CD4-positive, alpha-beta T cell treated with Interleukin-6 for 4 hours (primary cell): ENCODE data around the gene RTKN2.
"Not testable (repeated sequence)": the region's sequence is repeated elsewhere in the genome, so short reads cannot be mapped to it uniquely, and the experiment has no call there.

ENCODE experiments used
- DNase-seq: peaks from one replicate; pipeline ENCODE4 v3.0.0-alpha.2; 2020; ENCODE audit warnings: mixed read lengths

The RTKN2 gene

DNA sequence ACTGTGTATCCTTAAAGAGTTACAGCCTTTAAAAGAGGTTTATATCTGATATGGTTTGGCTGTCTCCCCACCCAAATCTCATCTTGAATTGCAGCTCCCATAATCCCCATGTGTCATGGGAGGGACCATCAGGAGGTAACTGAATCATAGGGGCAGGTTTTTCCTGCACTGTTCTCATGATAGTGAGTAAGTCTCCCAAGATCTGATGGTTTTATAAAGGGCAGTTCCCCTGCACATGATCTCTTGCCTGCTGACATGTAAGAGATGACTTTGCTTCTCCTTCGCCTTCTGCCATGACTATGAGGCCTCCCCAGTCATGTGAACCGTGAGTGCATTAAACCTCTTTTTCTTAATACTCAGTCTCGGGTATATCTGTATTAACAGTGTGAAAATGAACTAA lies 9.7 kb downstream of the RTKN2 start:
- DNase-seq: no peak

DNA sequence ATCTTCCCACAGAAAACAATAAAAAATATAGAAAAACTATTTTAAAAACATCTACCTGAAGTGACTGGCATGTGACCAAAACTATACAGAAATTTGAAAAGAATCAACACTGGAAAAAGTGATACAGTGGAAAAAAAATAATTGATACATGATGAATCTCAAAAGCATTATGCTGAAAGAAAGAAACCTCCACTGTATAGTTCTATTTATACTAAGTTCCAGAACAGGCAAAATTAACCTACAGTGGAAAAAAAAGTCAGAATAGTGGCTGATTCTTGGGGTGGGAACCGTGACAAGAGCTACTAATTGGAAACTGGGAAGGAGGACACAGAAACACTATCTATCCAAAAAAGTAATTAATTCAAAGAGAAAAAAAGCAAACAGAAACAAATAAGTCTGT lies 14.9 kb downstream of the RTKN2 start:
- no peak for DNase-seq

DNA sequence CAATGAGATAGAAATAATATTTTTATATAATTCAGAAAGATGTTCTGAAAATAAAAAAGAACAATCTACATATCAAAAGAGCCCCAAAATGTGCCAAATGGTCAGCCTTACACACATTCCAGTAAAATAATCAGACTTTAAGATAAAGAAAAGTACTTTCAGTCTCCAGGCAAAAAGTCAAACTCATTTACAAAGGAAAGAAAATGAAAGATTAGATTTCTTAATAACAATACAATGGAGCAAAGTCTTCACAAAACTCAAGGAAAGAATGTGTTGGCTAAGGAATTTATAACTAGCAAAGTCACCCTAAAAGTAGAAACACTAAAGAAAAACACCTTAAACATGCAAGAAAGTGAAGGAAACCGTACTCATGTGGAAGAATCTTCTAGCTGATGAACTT lies 16.6 kb downstream of the RTKN2 start:
- no peak for DNase-seq

DNA sequence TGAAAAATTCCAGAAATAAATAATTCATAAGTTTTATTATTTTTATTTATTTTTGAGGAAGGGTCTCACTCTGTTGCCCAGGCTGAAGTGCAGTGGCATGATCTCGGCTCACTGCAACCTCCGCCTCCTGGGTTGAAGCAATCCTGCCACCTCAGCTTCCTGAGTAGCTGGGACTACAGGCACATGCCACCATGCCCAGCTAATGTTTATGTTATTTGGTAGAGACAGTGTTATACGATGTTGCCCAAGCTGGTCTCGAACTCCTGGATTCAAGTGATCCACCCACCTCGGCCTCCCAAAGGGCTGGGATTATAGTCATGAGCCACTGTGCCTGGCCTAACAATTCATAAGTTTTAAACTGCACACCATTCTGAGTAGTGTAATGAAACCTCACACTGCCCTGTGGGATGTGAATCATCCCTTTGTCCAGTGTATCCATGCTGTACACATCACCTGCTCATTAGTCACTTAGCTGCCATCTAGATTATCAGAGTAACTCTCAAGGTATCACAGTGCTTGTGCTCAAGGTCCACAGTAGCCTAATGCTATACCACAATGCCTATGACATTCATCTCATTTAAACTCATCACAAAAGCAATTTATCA lies 17.9 kb downstream of the RTKN2 start:
- DNase-seq: no peak

DNA sequence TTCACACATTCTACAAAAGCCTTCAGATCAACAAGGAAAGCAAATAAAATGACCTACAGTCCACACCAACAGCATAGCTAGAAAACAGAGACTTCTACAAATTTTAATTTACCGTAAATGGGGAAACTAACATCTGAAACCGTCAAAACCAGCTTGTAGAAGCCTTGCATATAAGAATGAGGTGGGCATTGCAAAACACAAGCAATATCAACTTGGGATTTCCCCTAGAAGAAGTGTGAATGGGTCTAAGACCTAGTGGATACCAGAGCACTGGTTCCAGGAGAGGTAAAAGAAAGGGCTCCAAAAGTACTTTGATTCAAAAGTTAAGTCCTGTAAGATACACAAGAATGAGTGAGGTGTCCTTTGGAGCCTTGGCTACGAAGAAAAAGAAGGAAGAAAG lies 18.7 kb downstream of the RTKN2 start:
- no peak for DNase-seq

DNA sequence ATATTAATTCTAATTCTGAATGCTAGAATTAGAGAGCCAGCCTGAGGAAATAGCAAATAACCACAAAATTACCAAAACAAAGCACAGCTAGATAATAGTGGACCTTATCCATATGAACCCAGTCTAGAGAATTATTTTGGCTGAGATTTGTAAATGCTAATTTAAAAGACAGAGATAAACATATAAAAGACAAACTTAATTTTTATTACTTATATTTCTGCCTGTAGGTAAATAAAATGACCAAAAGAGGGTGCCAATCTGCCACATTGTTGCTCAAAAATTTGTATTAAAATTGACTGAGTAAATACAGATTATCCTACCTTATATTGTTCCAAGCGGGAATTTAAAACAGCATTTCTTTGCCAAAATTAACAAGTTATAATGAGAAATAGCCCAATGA lies 20.2 kb downstream of the RTKN2 start:
- DNase-seq: no peak

DNA sequence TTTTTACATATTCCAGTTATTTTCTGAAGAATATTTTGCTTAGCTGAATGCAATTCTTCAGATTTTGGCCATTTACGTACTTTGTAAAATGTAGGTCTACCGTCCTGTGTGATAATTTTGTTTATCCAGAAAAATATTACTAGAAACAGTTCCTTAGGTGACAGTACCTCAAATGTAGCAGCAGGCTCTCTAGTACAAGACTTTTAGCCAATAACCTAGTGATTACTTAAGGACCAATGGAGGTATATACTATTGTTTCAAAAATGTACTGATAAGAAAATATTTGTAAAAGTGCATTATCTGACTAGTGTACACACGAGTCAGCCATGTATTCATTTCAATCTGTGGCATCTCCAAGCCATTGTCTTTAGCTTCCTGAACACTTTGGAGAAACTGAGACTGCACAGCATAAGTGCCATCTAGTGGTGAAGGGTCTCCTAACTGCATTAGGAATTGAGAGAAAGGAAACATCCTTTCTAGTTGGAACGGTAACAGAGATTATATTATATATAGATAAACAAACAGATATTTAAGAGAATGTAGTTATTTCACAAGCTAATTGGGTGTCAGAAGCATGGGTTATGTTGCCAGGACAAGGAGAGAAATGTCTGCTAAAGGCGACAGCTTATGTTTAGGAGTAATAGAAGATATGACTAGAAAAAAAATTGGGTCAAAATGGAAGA lies 23.7 kb downstream of the RTKN2 start:
- peak; percentile 65 for DNase-seq

DNA sequence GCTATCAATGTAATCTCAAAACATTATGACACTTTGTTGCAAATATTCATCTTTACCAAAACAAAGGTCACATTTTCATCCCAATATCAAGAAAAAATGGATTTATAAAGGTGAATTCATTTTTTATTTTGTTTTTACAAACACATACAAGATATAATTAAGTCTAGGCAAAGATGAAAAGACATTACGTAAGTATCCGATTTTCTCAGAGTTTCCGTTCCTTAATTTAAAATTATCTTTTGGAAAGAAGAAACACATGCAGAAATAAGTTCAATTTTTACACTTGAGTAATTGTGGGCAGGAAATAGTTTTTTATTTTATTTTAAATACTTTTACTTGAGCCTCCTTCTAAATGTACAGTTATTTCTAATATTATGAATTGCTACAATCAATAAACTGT lies 24.6 kb downstream of the RTKN2 start:
- no peak for DNase-seq

DNA sequence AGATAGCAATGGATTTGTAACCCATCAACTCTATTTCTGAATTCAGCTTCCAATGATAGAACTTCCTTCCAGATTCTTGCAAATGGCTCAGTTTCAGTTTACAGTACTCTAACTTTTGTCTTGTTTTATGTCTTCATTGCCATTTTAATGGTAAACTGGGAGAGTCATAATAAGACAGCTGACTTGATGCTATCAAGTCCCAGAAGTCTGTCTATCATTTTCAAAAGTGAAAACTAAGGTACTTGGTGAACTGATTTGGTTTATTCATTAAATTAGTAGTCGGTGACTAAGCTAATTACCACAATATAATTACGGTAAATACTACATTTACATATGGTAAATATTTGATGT lies 25.0 kb downstream of the RTKN2 start:
- DNase-seq: no peak

DNA sequence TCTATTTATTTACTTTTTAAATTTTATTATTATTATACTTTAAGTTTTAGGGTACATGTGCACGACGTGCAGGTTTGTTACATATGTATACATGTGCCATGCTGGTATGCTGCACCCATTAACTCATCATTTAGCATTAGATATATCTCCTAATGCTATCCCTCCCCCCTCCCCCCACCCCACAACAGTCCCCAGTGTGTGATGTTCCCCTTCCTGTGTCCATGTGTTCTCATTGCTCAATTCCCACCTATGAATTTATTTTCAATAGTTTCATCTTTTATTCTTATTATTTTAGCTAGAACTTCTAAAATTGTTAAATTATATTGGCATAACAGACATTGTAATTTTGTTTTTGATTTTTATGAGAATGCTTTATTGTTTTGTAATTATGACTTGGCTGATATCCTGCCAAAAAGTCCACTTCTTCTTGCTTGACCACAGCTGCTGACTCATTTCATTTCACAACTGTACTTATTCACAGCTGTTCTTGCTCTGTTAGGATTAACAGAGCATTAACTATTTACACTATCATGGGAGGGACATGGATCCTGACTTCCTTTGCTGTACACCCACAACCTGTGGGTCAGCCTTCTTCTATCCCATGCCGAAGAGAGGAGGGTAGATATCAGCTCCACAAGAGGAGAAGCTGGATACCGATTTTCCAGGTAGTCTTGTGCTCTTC lies 25.5 kb downstream of the RTKN2 start:
- DNase-seq: not testable (repeated sequence)

DNA sequence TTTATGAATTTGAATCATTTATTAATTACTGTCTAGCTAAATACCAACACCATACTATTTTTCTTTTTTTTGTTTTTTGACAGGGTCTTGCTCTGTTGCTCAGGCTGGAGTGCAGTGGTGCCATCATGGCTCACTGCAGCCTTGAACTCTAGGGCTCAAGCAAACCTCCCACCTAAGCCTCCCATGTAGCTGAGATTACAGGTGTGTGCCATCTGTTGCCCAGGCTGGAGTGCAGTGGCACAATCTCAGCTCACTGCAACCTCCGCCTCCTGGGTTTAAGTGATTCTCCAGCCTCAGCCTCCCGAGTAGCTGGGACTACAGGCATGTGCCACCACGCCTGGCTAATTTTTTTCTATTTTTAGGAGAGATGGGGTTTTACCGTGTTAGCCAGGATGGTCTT lies 27.1 kb downstream of the RTKN2 start:
- DNase-seq: not testable (repeated sequence)

DNA sequence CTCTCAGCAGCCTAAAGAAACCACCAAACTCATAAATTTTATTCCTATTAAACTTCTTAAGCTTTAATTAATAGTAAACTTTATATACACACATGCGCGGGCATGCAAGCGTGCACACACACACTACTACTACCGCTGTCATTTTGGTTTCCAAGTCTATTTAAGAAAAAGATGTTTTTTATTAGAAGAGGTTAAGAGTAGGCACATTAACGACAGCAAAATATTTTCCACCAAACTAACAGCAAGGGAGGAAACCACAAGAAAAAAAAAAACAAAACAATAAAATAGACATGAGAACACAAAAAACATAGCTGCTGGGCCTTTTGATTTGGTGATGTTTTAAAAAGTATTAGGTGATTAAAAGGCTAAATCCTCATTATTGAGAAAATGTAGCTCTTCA lies 28.6 kb downstream of the RTKN2 start:
- DNase-seq: peak; percentile 21

DNA sequence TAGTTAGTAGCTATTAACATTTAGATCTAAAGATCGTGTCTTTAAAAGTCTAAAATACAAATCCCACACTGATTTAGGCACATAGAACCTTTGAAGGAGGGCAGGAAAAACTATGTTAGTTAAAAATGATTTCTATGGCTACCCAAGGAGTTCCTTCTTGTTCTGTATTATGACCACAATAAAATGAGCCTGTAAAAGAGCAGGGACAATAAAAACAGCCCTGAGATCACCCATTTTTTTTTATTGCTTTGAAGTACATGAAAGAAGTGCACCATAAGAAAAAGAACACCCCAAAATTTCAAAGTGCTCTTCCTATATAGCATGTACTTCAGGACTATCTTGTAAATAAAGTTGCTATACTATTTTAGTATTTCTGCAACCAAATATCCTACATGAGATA lies 29.8 kb downstream of the RTKN2 start:
- no peak for DNase-seq

DNA sequence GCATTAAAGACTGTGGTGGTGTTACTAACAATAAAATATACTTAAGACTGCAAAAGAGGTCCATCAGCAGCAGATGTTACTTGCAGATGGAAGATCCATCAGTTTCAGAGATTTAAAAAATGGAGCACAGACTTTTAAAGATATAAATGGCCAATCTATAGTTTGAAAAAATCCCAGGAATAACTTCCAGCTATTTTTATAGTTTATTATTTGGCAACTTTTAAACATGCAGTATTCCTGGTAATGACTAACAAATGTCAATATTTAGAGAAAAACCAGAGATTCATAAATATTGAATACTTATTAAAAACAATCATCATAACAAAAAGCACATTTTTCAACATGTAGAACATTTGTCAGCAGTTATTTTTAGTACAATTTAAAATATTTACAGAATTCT lies 30.7 kb downstream of the RTKN2 start:
- DNase-seq: no peak

DNA sequence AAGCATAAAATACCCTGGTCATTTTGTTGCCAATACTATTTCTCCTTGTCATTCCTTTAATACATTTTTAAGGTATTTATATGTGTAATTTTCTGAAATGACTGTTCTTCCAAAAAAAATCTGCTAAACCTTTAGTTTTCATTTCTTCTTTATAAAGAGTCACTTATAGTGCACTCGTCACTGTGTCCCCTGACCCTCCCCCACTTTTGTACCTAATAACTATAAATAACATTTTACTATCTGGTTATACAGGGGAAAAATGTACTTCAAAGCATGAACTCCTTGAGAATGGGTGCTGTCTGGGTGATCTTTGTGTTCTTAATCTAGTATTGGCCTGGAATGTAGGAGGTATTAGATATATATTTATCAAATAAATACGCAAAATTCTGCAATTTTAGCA lies 31.1 kb downstream of the RTKN2 start:
- no peak for DNase-seq

DNA sequence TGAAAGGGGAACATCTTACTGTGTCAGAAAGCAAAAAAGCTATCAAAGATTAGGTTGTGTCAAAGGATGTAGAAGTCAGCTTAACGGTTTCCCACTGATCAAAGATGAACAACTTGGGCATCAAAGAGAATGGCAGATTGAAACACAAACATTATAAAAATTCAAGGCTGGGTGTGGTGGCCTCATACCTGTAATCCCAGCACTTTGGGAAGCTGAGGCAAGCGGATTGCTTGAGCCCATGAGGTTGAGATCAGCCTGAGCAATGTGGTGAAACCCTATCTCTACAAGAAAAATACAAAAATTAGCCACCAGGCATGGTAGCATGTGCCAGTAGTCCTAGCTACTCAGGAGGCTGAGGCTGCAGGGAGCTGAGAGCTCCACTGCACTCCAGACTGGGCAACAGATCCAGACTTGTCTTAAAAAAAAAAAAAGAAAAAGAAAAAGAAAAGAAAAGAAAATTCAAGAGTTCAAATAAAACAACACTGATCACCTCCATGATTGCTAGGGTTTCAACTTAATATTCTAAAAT lies 34.5 kb downstream of the RTKN2 start:
- no peak for DNase-seq

DNA sequence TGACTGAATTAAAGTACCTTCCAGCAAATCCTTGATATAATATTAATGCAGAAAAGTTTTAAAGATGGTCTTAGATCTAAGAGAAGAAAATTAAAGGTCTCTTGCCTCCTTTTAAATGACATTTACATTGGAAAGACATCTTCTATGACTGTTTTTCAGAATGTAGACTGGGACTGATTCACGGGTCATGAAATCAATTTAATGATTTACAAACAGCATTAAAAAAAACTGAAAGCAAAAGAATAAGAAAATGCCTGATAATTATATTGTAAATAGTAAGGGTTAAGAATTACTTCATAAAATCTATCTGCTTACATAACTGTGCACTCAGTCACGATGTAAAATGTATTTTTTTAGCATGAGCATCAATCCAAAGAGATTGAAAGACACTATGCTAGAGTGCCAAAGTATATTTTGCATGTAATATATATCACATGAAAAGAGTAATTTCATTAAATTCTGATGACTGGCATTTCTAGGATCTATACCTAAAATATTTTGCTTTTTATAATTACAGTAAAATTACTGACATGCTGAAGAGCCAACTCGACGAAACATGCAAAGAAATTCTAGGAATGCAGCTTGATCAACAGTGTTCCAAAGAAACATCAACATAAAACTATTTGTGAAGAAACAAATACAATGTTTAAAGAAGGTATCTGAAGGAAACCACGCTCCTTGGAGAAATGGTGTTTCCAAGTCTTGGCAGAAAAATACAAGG lies 35.1 kb downstream of the RTKN2 start:
- no peak for DNase-seq

DNA sequence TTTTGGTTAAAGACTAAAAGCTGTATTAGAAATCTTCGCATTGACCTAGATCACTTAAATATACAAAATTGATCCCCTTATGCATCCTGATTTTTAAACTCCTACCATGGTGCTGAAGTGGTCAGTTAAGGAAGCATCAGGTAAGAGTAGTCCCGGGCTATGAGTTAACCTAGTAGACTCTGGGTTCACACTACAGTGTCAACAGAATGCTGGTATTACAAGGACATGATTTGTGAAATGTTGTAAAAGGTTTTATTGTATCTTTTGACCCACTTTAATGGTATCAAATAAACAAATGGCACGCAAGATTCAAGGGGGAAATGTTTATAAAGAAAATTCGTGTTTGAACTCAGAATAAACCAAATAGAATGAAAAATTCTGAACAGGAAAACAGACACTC lies 36.8 kb downstream of the RTKN2 start:
- no peak for DNase-seq

DNA sequence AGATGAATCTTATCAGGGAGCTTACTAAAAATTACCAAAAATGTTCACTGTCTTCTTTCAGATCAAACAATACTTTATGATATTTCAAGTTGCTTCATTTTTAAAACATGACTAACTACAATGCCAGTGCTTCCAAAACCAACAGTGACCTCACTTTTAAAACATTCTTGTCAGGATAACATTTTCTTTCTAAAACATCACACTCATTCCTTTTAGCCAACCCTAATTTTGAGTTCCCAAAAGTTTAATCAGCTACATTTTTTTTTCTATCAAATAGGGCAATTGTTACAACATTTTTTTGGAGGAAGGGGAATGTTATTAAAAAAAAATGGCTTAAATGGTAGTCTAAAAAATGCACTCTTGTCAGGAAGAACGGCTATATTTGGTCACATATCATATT lies 37.3 kb downstream of the RTKN2 start:
- no peak for DNase-seq

DNA sequence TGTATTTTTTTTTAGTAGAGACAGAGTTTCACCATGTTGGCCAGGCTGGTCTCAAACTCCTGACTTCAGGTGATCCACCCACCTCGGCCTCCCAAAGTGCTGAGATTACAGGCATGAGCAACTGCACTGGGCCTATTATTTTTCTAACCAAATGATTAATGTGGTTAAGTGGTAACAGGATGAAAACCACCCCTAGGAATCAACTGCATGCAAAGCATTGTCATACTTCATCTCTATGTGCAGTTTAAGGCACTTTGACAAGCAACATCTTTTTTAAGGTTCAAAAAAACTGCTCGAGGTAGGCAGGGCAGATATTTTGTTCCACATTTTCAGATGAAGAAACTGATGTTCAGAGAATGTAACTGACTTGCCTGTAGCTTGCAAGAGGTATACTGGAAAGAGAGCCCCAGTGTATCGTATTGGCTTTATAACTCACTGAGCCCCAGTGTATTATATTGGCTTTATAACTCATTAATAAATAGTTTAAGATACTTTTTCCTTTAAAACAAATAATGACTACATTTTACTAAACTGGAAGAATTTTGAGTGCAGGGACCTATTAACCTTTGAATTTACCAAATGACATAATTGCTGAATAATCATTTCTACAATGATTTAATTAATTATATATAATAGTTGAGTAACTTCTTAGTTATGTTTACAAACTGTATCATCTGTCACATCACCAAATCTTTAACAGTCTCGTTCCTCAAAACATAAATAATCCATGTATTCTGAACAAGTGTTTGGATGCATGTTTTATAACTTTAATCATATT lies 38.1 kb downstream of the RTKN2 start:
- DNase-seq: no peak

DNA sequence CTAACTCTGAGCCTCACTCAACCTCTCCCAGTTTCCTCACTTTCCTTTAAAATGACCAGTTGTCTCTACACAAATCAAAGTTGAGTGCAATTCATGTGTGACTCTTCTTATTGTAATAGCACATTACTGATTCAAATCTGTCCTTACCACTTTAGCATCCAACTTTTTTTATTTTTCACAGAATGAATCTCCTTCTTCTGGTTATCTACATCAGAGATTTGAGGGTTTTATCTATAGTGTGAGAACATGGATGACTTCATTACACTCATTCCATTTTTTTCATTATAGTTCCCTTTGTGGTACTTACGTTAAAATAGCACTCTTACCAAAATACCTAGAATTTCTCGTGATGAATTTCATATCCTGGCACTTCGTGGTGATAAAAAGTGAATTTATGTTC lies 43.3 kb downstream of the RTKN2 start:
- no peak for DNase-seq

DNA sequence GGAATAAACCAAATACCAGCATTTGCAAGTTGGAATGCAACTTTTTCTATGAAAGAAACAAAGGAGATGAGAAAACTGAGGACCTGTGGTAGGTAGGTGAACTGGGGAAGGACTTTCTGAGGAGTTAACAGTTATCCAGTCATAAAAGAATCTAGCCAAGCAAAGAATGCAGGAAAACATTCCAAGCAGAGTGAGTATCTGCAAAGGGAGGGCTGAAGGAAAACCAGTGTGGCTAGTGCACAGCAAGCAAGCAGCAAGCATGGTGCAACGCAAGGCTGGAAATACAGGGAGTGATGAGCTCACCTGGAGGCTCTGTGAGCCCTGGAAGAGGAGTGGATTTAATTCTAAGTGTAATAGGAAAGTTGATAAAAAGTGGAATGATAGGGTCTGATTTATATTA lies 44.0 kb downstream of the RTKN2 start:
- no peak for DNase-seq

DNA sequence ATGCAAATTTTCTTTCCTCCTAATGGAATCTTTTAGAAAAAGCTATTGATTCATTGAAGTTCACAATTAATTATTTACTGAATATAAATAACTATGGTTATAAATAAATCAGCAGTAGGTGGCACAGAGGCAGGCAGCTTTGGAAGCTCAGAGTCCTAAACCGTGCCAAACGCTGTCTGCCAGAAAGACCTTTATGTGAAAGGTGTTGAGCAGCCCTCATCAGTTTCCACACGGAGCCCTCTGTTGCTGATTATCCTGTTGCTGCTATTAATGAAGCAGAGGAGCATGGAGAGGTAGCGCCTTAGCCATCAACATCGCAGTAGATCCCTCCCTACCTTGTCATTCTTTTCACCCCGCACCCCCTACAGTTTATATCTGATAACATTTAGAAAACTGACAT lies 51.0 kb downstream of the RTKN2 start:
- no peak for DNase-seq
